Fibroblast of villous mesenchyme (primary cell): ENCODE measurements around the gene STK39. TPM values are rescaled to one million over a fixed set of nuclear protein-coding genes. Genes with fewer than 3 reads are reported as not detected.

Experiments used
- DNase-seq: peaks from one replicate; pipeline ENCODE4 v3.0.0-alpha.2; 2010; ENCODE audit warnings: low read depth
- H3K4me3 ChIP-seq: 2 replicates; pipeline ENCODE4 v1.5.1; 2011; ENCODE audit warnings: low read depth, mild to moderate bottlenecking, low read length
- total RNA-seq: library from RNA; depleted of rRNA; stranded (reverse); fragments of >200 nt; gene quantifications from 2 replicates; pipeline ENCODE4 v1.2.3, GENCODE V29; 2012
- TF ChIP-seq, protein P1 (sequence below): IDR thresholded peaks from 2 replicates; pipeline ENCODE4 v1.5.1; 2012; ENCODE audit warnings: low read depth, mild to moderate bottlenecking, low read length; ENCODE audit not compliant: insufficient read depth

STK39 gene
- total RNA-seq, 1 donor, result 27.2 TPM

DNA sequence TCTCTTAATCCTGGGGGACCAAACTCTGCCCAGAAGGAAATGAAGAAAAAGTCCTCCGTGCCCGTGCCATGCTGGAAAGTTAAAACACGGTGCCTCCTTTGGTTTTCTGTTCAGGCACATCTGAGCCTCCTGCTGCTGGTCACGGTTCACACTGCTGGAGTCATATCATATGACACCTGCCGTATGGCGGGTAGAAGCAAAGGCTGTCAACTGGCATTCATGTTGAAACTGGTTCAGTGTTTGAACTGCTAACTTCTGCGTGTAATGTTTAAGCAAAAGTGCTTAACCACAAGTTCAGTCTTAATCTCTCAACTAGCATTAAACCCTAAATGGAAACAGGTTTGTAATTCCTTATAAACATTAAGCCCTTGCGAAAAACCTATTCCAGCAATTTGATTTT lies 3.1 kb downstream of the STK39 start:
- DNase-seq, result no peak
- TF ChIP-seq, protein P1, sequence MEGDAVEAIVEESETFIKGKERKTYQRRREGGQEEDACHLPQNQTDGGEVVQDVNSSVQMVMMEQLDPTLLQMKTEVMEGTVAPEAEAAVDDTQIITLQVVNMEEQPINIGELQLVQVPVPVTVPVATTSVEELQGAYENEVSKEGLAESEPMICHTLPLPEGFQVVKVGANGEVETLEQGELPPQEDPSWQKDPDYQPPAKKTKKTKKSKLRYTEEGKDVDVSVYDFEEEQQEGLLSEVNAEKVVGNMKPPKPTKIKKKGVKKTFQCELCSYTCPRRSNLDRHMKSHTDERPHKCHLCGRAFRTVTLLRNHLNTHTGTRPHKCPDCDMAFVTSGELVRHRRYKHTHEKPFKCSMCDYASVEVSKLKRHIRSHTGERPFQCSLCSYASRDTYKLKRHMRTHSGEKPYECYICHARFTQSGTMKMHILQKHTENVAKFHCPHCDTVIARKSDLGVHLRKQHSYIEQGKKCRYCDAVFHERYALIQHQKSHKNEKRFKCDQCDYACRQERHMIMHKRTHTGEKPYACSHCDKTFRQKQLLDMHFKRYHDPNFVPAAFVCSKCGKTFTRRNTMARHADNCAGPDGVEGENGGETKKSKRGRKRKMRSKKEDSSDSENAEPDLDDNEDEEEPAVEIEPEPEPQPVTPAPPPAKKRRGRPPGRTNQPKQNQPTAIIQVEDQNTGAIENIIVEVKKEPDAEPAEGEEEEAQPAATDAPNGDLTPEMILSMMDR, result no peak
- no peak overlapping the region for H3K4me3 ChIP-seq

- H3K4me3 ChIP-seq, result no peak overlapping the region
- no peak for DNase-seq
- TF ChIP-seq, protein P1, result no peak
These were observed 4.3 kb downstream of the STK39 start for GRCh38 chr2:168243061-168243460.

DNA sequence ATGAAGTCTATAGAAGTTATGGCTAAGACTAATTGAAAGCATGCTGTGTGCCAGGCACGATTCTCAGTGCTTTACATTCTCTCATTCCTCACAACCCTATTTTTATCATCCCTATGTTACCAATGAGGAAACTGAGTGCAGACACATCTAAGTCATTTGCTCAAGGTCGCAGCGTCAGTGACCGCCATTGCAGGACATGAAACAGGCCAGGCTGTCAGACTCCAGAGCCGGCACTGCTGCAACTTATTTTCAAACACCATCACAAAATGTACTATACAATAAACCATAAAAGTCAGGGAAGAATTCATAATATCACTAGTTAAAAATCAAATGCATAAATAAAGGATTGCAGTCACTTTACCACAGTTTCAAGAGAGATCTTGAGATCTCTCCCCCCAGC lies 5.6 kb downstream of the STK39 start:
- no peak overlapping the region for H3K4me3 ChIP-seq
- no peak for DNase-seq
- TF ChIP-seq, protein P1, result no peak

GRCh38 chr2:168241208-168241607 lies 6.2 kb downstream of the STK39 start:
- TF ChIP-seq, protein P1, result no peak
- H3K4me3 ChIP-seq, result no peak overlapping the region
- no peak for DNase-seq

GRCh38 chr2:168239281-168239680 lies 8.1 kb downstream of the STK39 start:
- TF ChIP-seq, protein P1, result no peak
- no peak for DNase-seq
- H3K4me3 ChIP-seq, result no peak overlapping the region

DNA sequence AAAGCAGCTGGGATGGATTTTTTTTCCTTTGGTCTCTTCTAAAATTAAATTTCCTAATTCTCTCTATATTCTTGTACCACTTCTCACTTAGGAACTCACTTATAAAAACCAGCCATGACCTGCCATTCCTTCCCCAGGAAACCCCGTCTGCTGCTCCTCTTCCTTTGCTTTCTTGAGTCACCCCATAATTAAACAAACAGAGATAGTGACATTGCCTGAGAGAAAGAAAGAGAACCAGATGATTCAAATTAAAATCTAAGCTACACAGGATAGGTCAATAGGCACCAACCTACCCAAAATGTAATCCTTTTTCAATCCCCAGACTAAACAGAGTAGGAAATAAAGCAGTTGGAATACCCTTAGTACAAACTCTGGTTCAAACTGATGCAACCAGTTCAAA lies 9.7 kb downstream of the STK39 start:
- DNase-seq, result peak; percentile 78
- no peak overlapping the region for H3K4me3 ChIP-seq
- TF ChIP-seq, protein P1, result no peak

DNA sequence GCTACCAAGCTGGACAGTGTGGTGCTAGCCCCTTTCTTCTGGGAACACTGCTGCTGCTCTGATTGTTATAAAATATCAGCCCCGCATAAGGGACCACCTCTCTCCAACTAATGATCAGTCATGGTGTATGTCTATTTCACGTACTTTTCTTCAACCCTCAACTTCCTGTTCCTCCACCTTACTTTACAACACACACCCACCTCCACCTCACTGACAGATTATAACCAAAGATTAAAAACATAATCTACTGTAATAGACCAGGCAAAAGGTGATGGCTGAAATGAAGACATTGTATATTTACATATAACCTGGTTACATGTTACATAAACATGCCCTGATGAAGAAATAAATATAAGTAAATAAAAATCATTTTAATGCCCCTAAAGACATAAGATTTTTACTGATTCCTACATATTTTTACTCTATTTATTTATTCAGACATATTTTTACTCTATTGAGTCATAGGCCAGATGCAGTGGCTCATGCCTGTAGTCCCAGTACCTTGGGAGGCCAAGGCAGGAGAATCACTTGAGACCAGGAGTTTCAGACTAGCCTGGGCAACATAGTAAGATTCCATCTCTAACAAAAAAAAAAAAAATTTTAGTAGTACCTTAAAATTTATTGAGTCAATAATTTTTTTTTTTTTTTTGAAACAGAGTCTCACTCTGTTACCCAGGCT lies 12.8 kb downstream of the STK39 start:
- no peak for DNase-seq
- H3K4me3 ChIP-seq, result no peak overlapping the region
- TF ChIP-seq, protein P1, result no peak
